Ramos (cell line): ENCODE results near the gene HAUS5.
"Not testable (repeated sequence)": the region's sequence is repeated elsewhere in the genome, so short reads cannot be mapped to it uniquely, and the experiment has no call there.

Source experiments
- in situ Hi-C: fragments of 300-500 bp; cut with MboI; formaldehyde crosslinking; loops from one replicate; pipeline ENCODE4 v1.14.3; 2022; ENCODE audit warnings: low sequenced_read_pairs; ENCODE audit not compliant: unreplicated experiment

The HAUS5 gene

DNA sequence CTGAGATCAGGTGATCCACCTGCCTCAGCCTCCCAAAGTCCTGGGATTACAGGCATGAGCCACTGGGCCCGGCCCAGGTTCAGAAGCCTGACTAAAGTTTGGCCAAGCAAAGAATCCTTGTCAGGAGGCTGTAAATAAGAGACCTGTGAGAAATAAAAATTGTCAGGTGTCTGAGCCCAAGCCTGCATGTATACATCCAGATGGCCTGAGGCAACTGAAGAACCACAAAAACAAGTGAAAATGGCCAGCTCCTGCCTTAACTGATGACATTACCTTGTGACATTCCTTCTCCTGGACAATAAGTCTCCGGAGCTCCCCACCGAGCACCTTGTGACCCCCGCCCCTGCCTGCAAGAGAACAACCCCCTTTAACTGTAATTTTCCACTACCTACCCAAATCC, 8.1 kb upstream of the HAUS5 start:
- in situ Hi-C loops, result not testable (repeated sequence)

DNA sequence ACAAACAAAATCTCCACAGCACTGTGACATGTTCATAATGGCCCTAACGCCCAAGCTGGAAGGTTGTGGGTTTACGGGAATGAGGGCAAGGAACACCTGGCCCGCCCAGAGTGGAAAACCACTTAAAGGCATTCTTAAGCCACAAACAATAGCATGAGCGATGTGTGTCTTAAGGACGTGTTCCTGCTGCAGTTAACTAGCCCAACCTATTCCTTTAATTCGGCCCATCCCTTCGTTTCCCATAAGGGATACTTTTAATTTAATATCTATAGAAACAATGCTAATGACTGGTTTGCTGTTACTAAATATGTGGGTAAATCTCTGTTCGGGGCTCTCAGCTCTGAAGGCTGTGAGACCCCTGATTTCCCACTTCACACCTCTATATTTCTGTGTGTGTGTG, 5.4 kb upstream of the HAUS5 start:
- in situ Hi-C loops, result not testable (repeated sequence)

- in situ Hi-C loops, result no loop called here
Measured at GRCh38 chr19:35607661-35608060, 4.9 kb upstream of the HAUS5 start.

- in situ Hi-C loops, result no loop called here
Measured at GRCh38 chr19:35608251-35608650, 4.3 kb upstream of the HAUS5 start.

DNA sequence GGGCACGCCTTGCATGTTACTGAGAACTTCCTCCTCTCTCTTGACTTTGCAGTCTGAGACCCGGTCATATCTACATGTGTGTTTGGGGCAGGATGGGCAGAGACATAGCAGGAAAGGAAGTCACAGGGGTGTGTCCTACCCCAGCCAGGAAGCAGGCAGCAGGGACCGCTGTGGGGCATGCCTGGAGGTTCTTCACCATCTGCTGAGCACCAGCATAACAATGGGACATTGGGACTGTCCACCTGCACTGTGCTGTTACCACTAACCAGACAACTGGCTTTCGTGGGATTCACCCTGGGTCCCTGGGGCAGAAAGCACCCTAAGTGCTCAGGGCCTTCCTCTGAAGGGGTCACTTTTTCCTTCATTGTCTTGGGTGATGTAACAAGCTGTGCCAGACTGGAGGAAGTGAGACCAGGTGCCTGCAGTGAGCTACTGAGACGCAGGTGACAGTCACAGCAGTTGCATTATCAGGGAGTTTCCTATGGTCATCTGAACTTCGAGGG, 2.6 kb upstream of the HAUS5 start:
- in situ Hi-C loops, result no loop called here

DNA sequence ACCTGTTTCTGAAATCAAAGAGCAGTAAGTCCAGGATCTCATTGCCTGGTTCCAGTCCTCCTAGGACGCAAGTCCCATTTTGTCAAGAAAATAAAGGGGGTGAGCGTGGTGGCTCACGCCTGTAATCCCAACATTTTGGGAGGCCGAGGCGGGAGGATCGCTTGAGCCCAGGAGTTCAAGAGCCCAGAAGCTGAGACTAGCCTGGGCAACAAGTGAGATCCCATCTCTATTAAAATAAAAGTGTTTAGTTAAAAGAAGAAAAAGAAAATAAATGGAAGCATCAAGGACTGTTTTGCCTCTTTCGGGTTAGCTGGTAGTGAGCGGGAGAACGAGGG, 344 bp upstream of the HAUS5 start:
- in situ Hi-C loops, result no loop called here

- in situ Hi-C loops, result no loop called here
Measured at GRCh38 chr19:35613574-35613973, 1.0 kb downstream of the HAUS5 start.

DNA sequence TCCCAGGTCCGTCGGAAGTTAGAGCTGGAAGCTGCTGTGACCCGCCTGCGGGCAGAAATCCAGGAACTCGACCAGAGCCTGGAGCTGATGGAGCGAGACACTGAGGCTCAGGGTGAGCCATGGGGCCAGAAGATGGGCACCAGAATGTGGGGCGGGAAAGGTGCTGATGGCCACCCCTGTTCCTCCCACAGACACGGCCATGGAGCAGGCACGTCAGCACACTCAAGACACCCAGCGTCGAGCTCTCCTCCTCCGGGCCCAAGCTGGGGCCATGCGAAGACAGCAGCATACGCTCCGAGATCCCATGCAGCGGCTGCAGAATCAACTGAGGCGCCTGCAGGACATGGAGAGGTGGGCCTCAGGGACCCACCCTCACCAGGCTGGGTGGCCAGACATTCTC, 2.5 kb downstream of the HAUS5 start:
- in situ Hi-C loops, result no loop called here

DNA sequence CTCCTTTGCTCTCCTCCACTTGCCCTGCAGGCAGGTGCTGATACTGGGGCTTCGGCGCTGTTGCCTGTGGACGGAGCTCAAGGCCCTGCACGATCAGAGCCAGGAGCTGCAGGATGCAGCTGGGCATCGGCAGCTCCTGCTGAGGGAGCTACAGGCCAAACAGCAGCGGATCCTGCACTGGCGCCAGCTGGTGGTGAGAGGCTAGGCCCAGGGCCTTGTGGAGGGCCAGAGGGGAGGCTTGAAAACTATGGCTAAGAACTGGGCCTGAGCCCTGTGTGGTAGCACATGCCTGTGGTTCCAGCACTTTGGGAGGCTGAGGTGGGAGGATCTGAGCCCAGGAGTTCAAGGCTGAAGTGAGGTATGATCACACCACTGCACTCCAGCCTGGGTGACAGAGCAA, 6.3 kb downstream of the HAUS5 start:
- in situ Hi-C loops, result no loop called here

DNA sequence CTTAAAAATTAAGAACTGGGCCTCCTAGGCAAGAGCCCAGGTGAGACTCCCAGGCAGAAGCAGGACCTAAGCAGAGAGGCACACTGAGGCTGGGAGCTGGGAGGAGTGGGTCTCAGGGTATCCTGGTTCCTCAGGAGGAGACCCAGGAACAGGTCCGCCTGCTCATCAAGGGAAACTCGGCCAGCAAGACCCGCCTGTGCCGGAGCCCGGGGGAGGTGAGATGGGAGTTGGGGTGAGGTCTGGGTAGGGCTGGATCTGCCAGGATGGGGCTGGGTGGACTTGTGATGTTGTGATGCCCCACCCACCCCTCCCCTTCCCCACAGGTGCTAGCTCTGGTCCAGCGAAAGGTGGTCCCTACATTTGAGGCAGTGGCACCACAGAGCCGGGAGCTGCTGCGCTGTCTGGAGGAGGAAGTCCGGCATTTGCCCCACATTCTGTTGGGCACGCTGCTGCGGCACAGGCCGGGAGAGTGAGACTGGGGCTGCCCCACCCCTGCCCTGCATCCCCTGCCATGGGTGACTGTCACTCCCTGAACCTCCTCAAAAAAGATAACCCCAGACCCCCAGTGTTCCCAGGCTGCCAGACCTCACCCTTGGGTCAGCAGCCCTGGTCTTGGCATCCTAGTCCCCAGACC, 6.9 kb downstream of the HAUS5 start:
- in situ Hi-C loops, result no loop called here

DNA sequence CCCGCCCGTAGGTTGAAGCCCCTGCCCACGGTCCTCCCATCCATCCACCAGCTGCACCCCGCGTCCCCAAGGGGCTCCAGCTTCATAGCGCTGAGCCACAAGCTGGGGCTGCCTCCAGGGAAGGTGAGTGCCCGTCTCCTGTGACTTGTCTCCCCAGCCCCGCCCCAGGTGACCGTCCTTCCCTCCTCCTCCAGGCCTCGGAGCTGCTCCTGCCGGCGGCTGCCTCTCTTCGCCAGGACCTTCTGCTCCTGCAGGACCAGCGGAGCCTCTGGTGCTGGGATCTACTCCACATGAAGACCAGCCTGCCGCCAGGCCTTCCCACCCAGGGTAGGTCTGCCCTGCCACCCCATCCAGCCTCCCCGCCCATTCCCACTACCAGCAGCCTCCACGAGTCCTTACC, 7.5 kb downstream of the HAUS5 start:
- in situ Hi-C loops, result no loop called here

GRCh38 chr19:35621708-35622107, 9.2 kb downstream of the HAUS5 start:
- in situ Hi-C loops, result no loop called here

DNA sequence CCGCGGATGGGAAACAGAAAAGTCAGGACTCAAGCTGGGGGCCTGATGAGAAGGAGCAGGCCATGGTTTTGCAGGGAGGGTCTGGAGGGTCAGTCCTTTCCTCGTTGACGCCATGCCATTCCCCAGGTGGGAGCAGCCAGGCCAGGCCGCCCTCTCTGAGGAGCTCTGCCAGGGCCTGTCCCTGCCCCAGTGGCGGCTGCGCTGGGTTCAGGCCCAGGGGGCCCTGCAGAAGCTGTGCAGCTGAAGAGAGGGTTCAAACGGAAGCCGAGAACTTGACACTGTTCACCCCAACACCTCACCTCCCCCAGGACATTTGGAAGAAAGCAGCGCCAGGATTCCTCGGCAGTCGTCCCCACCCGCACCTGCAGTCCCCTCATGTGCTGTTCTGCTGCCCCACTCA, 10.2 kb downstream of the HAUS5 start:
- in situ Hi-C loops, result no loop called here

GRCh38 chr19:35623327-35624010, 10.9 kb downstream of the HAUS5 start:
- in situ Hi-C loops, result no loop called here

DNA sequence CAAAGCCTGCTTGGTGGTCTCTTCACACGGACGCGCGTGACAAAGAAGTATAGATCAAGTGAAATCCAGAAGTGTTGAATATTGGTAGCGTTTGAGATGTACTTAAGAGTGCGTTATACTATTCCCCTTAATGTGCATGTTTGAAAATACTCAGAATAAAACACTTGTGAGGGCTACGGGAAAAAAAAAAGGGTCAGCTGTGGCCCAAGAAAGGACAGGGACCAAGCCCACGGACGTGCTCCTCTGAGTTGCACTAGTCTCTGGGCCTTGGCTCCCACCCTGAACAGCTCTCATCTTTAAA, 15.7 kb downstream of the HAUS5 start:
- in situ Hi-C loops, result no loop called here

GRCh38 chr19:35628565-35629331, 16.2 kb downstream of the HAUS5 start, which contains the start of gene RBM42:
RBM42 (plus strand) TSS chr19:35629036; CDS start chr19:35629154, 118 bp downstream.
- in situ Hi-C loops, result no loop called here

DNA sequence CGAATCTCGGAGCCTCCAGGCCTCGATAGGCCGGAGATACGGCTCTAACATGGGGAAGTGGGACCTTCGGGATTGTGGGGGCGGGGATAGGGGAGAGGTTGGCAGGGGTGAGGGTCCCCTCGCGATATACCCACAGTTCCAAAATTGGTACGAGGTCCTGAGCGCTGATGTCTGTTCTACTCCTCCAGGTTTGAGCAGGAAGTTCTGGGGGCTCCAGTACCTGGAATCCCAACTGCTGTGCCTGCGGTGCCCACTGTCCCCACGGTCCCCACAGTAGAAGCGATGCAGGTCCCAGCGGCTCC, 16.7 kb downstream of the HAUS5 start:
- in situ Hi-C loops, result no loop called here

DNA sequence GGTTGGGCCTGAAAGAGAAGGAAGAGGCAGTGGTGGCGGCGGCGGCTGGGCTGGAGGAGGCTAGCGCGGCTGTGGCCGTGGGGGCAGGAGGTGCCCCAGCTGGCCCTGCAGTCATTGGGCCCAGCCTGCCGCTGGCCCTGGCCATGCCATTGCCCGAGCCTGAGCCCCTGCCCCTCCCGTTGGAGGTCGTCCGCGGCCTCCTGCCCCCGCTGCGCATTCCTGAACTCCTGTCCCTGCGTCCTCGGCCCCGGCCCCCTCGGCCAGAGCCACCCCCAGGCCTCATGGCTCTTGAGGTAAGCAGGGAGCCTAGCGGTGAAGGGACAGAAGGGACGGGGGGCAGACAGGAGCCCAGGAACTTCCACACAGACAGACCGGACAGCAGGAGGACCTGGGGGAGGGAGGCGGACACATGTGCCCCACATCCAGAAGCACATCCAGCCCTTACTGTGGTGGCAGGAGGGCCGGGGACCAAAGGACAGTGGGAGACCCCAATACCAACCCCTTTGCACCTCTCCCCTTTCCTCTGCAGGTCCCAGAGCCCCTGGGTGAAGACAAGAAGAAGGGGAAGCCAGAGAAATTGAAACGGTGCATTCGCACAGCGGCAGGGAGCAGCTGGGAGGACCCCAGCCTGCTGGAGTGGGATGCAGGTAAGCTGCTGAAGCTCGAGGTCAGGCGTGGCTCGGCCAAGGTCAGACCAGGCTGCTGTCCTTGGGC, 21.3 kb downstream of the HAUS5 start:
- in situ Hi-C loops, result no loop called here

GRCh38 chr19:35636651-35637050, 24.1 kb downstream of the HAUS5 start:
- in situ Hi-C loops, result no loop called here

GRCh38 chr19:35637165-35637564, 24.6 kb downstream of the HAUS5 start:
- in situ Hi-C loops, result no loop called here

GRCh38 chr19:35639321-35639639, 26.7 kb downstream of the HAUS5 start:
- in situ Hi-C loops, result no loop called here
